ENCODE data around the gene ENHO. TPM values are rescaled to one million over a fixed set of nuclear protein-coding genes. Genes with fewer than 3 reads are reported as not detected.
"Not testable (repeated sequence)": the region's sequence is repeated elsewhere in the genome, so short reads cannot be mapped to it uniquely, and the experiment has no call there.

ENHO gene
- total RNA-seq, 1 donor from 2014 or later: 1.6 TPM

DNA sequence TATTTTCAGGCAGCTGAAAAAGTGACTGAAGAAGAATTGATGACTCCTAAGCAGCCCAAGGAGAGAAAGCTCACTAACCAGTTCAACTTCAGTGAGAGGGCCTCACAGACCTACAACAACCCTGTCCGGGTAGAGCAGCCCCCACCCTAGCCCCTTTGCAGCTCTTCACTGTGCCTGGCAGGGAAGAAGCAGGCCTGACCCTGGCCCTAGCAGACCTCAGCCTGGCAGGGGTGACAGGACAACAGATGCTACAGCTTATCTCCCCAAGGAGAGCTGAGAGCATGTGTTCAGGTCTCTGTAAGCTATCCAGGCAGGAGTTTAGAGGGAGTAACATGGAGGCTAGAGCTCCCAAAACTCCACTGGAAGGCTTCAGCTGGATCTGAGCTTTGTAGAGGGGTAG is 32.4 kb downstream of the ENHO start:
- TF ChIP-seq, protein P1, sequence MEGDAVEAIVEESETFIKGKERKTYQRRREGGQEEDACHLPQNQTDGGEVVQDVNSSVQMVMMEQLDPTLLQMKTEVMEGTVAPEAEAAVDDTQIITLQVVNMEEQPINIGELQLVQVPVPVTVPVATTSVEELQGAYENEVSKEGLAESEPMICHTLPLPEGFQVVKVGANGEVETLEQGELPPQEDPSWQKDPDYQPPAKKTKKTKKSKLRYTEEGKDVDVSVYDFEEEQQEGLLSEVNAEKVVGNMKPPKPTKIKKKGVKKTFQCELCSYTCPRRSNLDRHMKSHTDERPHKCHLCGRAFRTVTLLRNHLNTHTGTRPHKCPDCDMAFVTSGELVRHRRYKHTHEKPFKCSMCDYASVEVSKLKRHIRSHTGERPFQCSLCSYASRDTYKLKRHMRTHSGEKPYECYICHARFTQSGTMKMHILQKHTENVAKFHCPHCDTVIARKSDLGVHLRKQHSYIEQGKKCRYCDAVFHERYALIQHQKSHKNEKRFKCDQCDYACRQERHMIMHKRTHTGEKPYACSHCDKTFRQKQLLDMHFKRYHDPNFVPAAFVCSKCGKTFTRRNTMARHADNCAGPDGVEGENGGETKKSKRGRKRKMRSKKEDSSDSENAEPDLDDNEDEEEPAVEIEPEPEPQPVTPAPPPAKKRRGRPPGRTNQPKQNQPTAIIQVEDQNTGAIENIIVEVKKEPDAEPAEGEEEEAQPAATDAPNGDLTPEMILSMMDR (IDR thresholded peaks at IDR 0.05): no peak
- no peak overlapping the region for H3K27ac Mint-ChIP-seq (ENCODE audit: unreplicated experiment)
- DNase-seq (ENCODE audit: low spot score): no peak
- no peaks in the 10 kb centered on the region for H3K4me1 Mint-ChIP-seq (ENCODE audit: low read depth)
- H3K9me3 Mint-ChIP-seq (ENCODE audit: low read depth): no peaks in the 10 kb centered on the region
- peaks cover 43% of the 10 kb centered on the region for H3K27me3 Mint-ChIP-seq (ENCODE audit: low read depth)
- no peaks in the 10 kb centered on the region for H3K36me3 Mint-ChIP-seq (ENCODE audit: low read depth)
- H3K4me3 Mint-ChIP-seq (ENCODE audit: unreplicated experiment): no peak overlapping the region

DNA sequence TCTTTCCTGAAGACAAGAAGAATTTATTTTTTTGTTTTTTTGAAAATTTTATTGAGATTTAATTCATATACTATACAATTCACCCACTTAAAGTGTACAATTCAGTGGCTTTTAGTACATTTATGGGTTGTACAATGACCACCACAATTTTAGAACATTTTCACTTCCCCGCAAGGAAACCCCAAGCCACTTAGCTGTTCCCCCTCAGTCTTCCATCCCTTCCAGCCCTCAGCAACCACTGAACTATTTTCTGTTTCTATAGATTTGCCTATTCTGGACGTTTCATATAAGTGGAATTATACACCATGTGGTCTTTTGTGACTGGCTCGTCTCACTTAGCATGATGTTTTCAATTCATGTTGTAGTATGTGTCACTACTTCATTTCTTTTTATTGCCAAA is 36.2 kb downstream of the ENHO start:
- no peak overlapping the region for H3K27ac Mint-ChIP-seq (ENCODE audit: unreplicated experiment)
- no peaks in the 10 kb centered on the region for H3K36me3 Mint-ChIP-seq (ENCODE audit: low read depth)
- H3K4me3 Mint-ChIP-seq (ENCODE audit: unreplicated experiment): no peak overlapping the region
- H3K4me1 Mint-ChIP-seq (ENCODE audit: low read depth): no peaks in the 10 kb centered on the region
- TF ChIP-seq, protein P1 (IDR thresholded peaks at IDR 0.05): no peak
- DNase-seq (ENCODE audit: low spot score): no peak
- H3K27me3 Mint-ChIP-seq (ENCODE audit: low read depth): peaks cover 42% of the 10 kb centered on the region
- H3K9me3 Mint-ChIP-seq (ENCODE audit: low read depth): no peaks in the 10 kb centered on the region

DNA sequence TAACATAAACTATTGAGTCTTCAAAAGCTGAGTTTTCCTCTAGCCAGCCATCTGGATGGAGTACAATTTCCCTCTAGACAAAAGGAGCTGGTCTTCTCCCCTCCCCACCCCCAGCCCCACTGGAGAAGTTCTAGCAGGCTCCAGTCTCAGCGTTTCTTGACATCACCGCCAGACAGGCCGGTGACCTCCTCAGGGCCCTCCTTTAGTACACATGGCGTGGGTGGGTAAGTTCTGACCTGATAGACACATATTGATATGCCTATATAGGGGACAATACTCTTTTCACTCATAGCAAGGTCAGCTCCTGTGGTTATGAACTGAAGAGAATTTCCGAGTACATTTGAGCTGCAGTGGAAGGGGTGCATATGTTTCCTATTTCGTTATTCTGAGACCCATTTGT is 37.0 kb downstream of the ENHO start:
- Mint-ChIP-seq H3K4me3 (ENCODE audit: unreplicated experiment) (no peak overlapping the region), H3K27ac (ENCODE audit: unreplicated experiment) (no peak overlapping the region), H3K27me3 (ENCODE audit: low read depth) (peaks cover 39% of the 10 kb centered on the region), H3K4me1 (ENCODE audit: low read depth) (no peaks in the 10 kb centered on the region), H3K9me3 (ENCODE audit: low read depth) (no peaks in the 10 kb centered on the region), H3K36me3 (ENCODE audit: low read depth) (no peaks in the 10 kb centered on the region)
- TF ChIP-seq, protein P1 (IDR thresholded peaks at IDR 0.05): no peak
- DNase-seq (ENCODE audit: low spot score): no peak

DNA sequence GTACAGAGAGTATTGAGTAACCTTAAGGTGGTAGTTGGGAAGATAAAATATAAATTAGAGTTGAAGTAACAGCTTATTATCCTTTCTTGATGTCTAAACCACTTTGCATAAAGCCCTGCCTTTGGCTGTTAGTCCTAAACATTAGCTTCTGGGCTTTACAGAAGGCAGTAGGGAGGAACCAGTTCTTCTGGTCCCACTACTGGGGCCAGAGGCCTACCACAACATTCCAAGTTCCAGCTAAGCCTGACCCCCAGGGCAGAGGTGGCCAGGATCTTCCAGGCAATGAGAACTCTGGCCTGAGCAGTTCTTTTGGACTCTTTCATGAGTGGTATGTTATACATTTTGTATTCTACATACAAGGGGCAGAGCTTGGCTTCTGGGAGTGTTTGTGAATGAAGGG is 38.1 kb downstream of the ENHO start:
- no peak for DNase-seq (ENCODE audit: low spot score)

DNA sequence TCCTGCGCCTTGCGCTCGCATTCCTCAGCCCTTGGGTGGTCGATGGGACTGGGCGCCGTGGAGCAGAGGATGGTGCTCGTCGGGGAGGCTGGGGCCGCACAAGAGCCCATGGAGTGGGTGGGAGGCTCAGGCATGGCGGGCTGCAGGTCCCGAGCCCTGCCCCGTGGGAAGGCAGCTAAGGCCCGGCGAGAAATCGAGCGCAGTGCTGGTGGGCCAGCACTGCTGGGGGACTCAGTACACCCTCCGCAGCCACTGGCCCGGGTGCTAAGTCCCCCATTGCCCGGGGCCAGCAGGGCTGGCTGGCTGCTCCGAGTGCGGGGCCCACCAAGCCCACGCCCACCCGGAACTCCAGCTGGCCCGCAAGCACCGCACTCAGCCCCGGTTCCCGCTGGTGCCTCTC is 40.0 kb downstream of the ENHO start:
- not testable (repeated sequence) for DNase-seq (ENCODE audit: low spot score); H3K4me3 Mint-ChIP-seq (ENCODE audit: unreplicated experiment); H3K36me3 Mint-ChIP-seq (ENCODE audit: low read depth); H3K4me1 Mint-ChIP-seq (ENCODE audit: low read depth); H3K9me3 Mint-ChIP-seq (ENCODE audit: low read depth); H3K27ac Mint-ChIP-seq (ENCODE audit: unreplicated experiment)
- peaks cover 33% of the 10 kb centered on the region for H3K27me3 Mint-ChIP-seq (ENCODE audit: low read depth)

More for the DNA sequence above, 38.1 kb downstream of the ENHO start:
- H3K36me3 Mint-ChIP-seq (ENCODE audit: low read depth): no peaks in the 10 kb centered on the region
- peaks cover 33% of the 10 kb centered on the region for H3K27me3 Mint-ChIP-seq (ENCODE audit: low read depth)
- H3K4me3 Mint-ChIP-seq (ENCODE audit: unreplicated experiment): no peak overlapping the region
- H3K4me1 Mint-ChIP-seq (ENCODE audit: low read depth): no peaks in the 10 kb centered on the region
- H3K27ac Mint-ChIP-seq (ENCODE audit: unreplicated experiment): no peak overlapping the region
- no peaks in the 10 kb centered on the region for H3K9me3 Mint-ChIP-seq (ENCODE audit: low read depth)
- TF ChIP-seq, protein P1 (IDR thresholded peaks at IDR 0.05): no peak

DNA sequence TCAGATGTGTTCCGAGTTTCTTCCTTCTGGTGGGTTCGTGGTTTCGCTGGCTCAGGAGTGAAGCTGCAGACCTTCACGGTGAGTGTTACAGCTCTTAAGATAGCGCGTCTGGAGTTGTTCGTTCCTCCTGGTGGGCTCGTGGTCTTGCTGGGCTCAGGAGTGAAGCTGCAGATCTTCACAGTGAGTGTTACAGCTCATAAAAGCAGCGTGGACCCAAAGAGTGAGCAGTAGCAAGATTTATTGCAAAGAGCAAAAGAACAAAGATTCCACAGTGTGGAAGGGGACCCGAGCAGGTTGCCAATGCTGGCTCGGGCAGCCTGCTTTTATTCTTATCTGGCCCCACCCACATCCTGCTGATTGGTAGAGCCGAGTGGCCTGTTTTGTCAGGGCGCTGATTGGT is 41.2 kb downstream of the ENHO start:
- peaks cover 31% of the 10 kb centered on the region for H3K27me3 Mint-ChIP-seq (ENCODE audit: low read depth)
- not testable (repeated sequence) for H3K4me3 Mint-ChIP-seq (ENCODE audit: unreplicated experiment); H3K27ac Mint-ChIP-seq (ENCODE audit: unreplicated experiment)

More for the DNA sequence above, 41.2 kb downstream of the ENHO start:
- not testable (repeated sequence) for H3K4me1 Mint-ChIP-seq (ENCODE audit: low read depth); H3K36me3 Mint-ChIP-seq (ENCODE audit: low read depth); DNase-seq (ENCODE audit: low spot score); H3K9me3 Mint-ChIP-seq (ENCODE audit: low read depth)
